ENCODE data around the gene DPAGT1. TPM values are rescaled to one million over a fixed set of nuclear protein-coding genes. Genes with fewer than 3 reads are reported as not detected.

The DPAGT1 gene
- total RNA-seq, 1 experiment from 2014 or later = 45.1 TPM

DNA sequence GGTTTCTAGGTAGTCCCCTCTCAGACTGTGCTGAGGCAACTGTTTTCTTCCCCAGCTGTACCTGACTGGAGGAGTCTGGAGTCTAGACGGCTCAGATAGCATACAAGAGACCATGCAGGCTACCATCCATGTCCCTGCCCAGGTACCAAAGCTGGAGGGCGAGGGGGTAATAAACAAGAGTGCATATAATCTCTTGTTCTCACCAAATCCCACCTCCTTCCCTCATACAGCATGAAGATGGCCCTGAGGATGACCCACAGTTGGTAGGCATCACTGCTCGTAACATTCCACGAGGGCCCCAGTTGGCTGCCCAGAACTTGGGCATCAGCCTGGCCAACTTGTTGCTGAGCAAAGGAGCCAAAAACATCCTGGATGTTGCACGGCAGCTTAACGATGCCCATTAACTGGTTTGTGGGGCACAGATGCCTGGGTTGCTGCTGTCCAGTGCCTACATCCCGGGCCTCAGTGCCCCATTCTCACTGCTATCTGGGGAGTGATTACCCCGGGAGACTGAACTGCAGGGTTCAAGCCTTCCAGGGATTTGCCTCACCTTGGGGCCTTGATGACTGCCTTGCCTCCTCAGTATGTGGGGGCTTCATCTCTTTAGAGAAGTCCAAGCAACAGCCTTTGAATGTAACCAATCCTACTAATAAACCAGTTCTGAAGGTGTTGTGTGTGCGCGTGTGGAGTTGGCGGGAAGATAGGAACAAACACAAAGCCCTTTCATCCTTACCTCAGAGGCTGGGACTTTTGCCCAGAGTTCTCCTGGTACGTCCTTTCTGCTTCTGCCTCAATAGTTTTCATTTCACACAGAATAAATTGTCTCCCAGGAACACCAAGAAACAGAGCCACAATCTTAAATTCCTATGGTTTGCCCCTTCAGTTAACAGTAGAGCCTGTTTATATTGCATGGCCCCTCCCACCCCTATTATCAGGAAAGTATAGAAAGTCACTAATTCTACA is 8.5 kb downstream of the DPAGT1 start:
- H3K9me3 ChIP-seq (ENCODE audit: control insufficient read depth in 1 of 2, insufficient read depth in 1 of 2, low read depth in 1 of 2, low read length in 2 of 2) = no peaks in the 10 kb centered on the region
- DNase-seq (ENCODE audit: low read depth, low spot score) (no peak), ATAC-seq (no peak)
- BruUV-seq (replicated peaks) = no TSS peak
- H2AFZ ChIP-seq (ENCODE audit: low read depth, low read length, poor library complexity, severe bottlenecking) = no peak overlapping the region
- H3K27me3 ChIP-seq (ENCODE audit: insufficient read depth, low read length) = no peaks in the 10 kb centered on the region
- H3K4me2 ChIP-seq (ENCODE audit: low read length) = peak overlapping the region; percentile 80
- TF ChIP-seq POLR2AphosphoS5 (IDR thresholded peaks at IDR 0.05; ENCODE audit: low read depth, low read length) = peak; percentile 50
- TF ChIP-seq, protein P1, sequence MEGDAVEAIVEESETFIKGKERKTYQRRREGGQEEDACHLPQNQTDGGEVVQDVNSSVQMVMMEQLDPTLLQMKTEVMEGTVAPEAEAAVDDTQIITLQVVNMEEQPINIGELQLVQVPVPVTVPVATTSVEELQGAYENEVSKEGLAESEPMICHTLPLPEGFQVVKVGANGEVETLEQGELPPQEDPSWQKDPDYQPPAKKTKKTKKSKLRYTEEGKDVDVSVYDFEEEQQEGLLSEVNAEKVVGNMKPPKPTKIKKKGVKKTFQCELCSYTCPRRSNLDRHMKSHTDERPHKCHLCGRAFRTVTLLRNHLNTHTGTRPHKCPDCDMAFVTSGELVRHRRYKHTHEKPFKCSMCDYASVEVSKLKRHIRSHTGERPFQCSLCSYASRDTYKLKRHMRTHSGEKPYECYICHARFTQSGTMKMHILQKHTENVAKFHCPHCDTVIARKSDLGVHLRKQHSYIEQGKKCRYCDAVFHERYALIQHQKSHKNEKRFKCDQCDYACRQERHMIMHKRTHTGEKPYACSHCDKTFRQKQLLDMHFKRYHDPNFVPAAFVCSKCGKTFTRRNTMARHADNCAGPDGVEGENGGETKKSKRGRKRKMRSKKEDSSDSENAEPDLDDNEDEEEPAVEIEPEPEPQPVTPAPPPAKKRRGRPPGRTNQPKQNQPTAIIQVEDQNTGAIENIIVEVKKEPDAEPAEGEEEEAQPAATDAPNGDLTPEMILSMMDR (IDR thresholded peaks at IDR 0.05 in 2 of 3, conservative IDR thresholded peaks at IDR 0.05 in 1 of 3; ENCODE audit: borderline replicate concordance in 1 of 3, insufficient read depth in 1 of 3, low read depth in 2 of 3, low read length in 2 of 3) = no peak
- peak overlapping the region; percentile 83 to 97 for H3K4me3 ChIP-seq (replicated peaks in 1 of 2; ENCODE audit: low read depth in 1 of 2, low read length in 2 of 2)
- ChIA-PET POLR2A (interaction anchor here (0.9 to 2.6 kb wide), 4 partner anchors 7 to 26 kb away, joined by 3 to 27 read pairs (median 4); partner anchors contain the start of genes HMBS and VPS11), RAD21 (ENCODE audit: low non-redundant PET in 1 of 2, low total read pairs in 2 of 2, uncharacterized antibody in 2 of 2, unreplicated experiment in 2 of 2) (no interaction called here), CTCF (interaction anchor here (2.6 kb wide), 1 partner anchor 7 kb away, joined by 20 read pairs; the partner anchor contains the start of gene HMBS)
- peaks cover 14 to 37% of the 10 kb centered on the region in 2 experiments; a peak in 3 of 4 replicates for H3K36me3 ChIP-seq (ENCODE audit: control insufficient read depth in 1 of 2, insufficient read depth in 2 of 2, low read length in 2 of 2)
- intact Hi-C loops (cut with micrococcal nuclease) = no loop called here
- peak overlapping the region; percentile 93 for H3K27ac ChIP-seq (ENCODE audit: low read depth, low read length)
- H3K9ac ChIP-seq (ENCODE audit: low read length) = peak overlapping the region; percentile 99
- peaks cover 11% of the 10 kb centered on the region; the same call in 1 of the 2 replicates for H4K20me1 ChIP-seq (ENCODE audit: insufficient read depth)
- H3K4me1 ChIP-seq (ENCODE audit: control insufficient read depth in 1 of 2, insufficient read depth in 2 of 2, low read length in 2 of 2) = peaks cover 12 to 23% of the 10 kb centered on the region in 2 experiments
- H3K9me2 ChIP-seq (ENCODE audit: insufficient read depth) = no peaks in the 10 kb centered on the region
- peaks cover 29% of the 10 kb centered on the region for H3K79me2 ChIP-seq (ENCODE audit: insufficient read depth, low read length)
